Neural cell (in vitro differentiated cells): Measurements from ENCODE around the gene RTTN.

Experiments used
- CTCF ChIP-seq: fragments of 450-650 bp; IDR thresholded peaks from 2 replicates; pipeline ENCODE4 v1.5.1; 2014; ENCODE audit warnings: antibody characterized with exemption, mild to moderate bottlenecking, moderate library complexity; ENCODE audit not compliant: poor library complexity, severe bottlenecking
- EP300 ChIP-seq: fragments of 450-650 bp; conservative IDR thresholded peaks from 2 replicates; pipeline ENCODE4 v1.6.1; 2014; ENCODE audit warnings: antibody characterized with exemption, mild to moderate bottlenecking, moderate library complexity; ENCODE audit not compliant: poor library complexity, severe bottlenecking
- MXI1 ChIP-seq: fragments of 450-650 bp; conservative IDR thresholded peaks from 2 replicates; pipeline ENCODE4 v1.6.1; 2014; ENCODE audit warnings: antibody characterized with exemption, mild to moderate bottlenecking; ENCODE audit not compliant: poor library complexity, severe bottlenecking
- POLR2AphosphoS5 ChIP-seq: IDR thresholded peaks from 2 replicates; pipeline ENCODE4 v1.6.1; 2012
- RAD21 ChIP-seq: fragments of 450-650 bp; conservative IDR thresholded peaks from 2 replicates; pipeline ENCODE4 v1.6.1; 2014; ENCODE audit warnings: antibody characterized with exemption, mild to moderate bottlenecking, moderate library complexity
- REST ChIP-seq: IDR thresholded peaks from 2 replicates; pipeline ENCODE4 v1.6.1; 2012; ENCODE audit warnings: borderline replicate concordance

- TF ChIP-seq CTCF (no peak), REST (no peak), EP300 (no peak), POLR2AphosphoS5 (no peak), RAD21 (no peak), MXI1 (no peak)
Observed at GRCh38 chr18:69961718-69962117, 243.8 kb downstream of the RTTN start.
